Neuron (in vitro differentiated cells): Measurements from ENCODE around the gene SELENOK.

ENCODE experiments used
- H2AFZ ChIP-seq: one replicate; pipeline ENCODE4 v1.6.1; 2013; ENCODE audit warnings: low read depth, mild to moderate bottlenecking, inconsistent platforms, low read length, moderate library complexity
- H3K27me3 ChIP-seq: one replicate; pipeline ENCODE4 v1.6.1; 2013; ENCODE audit warnings: low read length; ENCODE audit not compliant: insufficient read depth
- H3K36me3 ChIP-seq: one replicate; pipeline ENCODE4 v1.6.1; 2013; ENCODE audit warnings: low read length; ENCODE audit not compliant: insufficient read depth
- H3K4me1 ChIP-seq: one replicate; pipeline ENCODE4 v1.6.1; 2013; ENCODE audit warnings: low read length; ENCODE audit not compliant: insufficient read depth
- H3K4me3 ChIP-seq: 2 replicates; pipeline ENCODE4 v1.5.1; 2013; ENCODE audit warnings: mild to moderate bottlenecking, low read length, moderate library complexity
- H3K9me3 ChIP-seq: one replicate; pipeline ENCODE4 v1.6.1; 2013; ENCODE audit warnings: low read length

Gene SELENOK

DNA sequence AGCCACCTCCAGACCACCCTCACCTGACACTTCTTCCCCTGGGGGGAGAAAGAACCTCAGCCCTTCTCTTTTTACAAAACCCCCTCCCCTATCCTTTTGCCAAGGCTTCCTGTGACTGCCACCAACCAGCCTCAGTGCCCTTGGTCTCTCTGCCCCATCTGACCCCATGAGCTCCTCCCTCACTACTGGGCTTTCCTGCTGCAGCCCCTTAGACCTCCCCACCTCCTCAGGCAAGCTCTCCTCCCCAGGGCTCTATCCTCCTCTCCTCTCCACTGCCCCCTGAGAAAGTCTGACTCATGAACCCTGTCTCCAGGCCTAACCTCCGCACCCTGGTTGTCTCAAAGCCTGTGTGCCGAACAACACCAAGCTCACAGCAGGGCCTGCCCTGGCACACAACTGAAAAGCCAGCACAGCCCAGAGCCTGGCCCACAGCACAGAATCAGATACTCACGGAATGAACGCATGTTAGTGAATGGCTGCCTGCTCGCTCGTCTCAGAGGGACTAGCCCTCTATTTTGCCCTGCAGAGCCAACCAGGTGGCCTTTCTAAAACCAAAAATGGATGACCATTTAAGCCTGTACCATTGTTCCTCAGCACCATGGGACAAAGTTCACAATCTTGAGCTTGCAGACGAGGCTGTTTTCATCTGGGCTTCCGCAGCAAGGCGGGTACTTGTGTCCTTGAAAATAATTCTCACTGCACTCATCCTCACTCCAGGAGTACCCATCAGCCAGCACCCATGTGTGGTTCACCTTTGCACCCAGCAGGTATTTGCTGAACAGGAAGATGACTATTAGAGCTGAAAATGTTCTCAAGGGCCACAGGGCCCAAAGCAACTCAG lies 47.2 kb downstream of the SELENOK start:
- Histone ChIP-seq H3K36me3 (no peaks in the 10 kb centered on the region), H3K9me3 (no peaks in the 10 kb centered on the region), H3K4me1 (peaks cover 5% of the 10 kb centered on the region), H2AFZ (no peak overlapping the region), H3K27me3 (peaks cover 2% of the 10 kb centered on the region), H3K4me3 (no peak overlapping the region)

DNA sequence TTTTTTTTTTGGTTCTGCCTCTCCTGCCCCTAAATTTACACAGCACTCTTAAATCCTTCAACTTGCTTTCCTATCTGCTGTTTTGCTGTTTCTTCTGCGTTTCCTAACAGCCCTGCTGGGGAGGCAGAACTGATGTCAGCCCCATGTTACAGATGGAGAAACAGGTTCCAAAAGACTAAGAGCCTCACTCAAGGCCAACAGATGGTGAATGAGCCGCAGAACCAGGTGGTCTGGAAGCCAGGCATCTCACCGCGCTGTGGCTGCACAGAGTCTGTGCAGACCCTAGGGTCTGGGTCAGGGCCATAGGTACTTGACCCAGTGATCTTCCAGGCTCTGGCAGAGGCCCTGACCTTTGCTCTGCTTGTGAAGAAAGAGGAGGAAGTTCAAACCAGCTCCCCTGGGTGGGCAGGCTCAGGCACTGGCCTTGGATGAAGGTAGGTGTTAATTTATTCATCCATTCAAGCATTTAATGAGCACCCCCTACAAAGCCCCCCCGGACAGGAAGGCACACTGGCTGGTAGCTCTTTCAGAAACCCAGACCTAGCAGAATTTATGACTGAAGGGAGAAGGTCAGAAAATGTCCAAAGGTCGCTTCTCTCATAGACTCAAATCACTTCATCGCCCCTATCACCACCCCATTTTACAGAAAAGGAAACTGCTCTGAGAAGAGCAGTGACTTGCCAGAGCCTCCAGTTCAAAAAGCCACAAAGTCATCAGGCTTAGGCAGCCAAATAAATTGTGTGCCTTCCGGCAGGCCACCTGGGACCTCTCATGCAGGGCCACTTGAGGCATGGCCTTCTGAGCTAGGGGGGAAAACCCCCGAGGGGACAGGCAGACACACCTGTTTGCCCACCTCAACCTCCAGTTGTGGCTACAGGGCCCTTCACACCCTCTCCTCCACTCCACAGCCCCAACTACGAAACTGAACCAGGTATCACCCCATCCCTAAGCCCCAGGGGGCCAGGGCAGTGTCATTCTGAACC lies 48.2 kb downstream of the SELENOK start:
- H2AFZ ChIP-seq = no peak overlapping the region
- peaks cover 5% of the 10 kb centered on the region for H3K4me1 ChIP-seq
- H3K4me3 ChIP-seq = no peak overlapping the region
- H3K27me3 ChIP-seq = peaks cover 2% of the 10 kb centered on the region
- H3K9me3 ChIP-seq = no peaks in the 10 kb centered on the region
- H3K36me3 ChIP-seq = no peaks in the 10 kb centered on the region

DNA sequence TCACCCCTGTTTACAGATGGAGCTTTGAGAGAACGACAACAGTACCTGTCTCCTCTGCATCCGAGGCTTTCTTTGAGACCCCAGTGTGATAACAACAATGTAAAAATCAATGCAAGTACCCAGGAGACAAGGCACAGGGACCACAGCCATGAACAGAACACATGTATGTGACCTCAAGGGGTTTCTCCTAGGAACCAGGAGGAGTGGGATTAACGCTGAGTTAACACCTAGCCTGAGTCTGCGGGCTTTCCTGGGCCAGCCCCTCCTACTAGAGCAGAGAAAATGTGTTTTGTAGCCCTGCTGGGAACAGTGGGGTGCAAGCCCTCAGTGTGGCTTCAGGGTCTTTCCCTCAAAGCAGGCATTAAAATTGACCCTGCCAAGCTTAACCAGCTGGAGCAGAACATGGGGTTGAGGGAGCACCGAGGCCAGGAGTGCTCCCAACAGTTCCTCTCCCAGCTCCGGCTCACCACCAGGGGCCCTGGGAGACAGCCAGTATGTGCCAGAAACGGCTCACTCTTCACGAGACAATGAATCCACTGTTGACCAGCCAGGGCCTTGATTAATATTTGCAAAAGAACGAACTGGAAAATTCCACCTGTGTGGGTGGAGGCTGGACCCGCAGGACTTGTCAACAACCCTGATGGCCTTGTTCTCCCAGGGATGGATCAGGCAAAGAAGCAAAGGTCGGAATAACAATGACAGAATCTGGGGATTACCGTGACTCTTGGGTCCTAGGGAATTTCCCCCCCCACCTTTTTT lies 49.0 kb downstream of the SELENOK start:
- peaks cover 5% of the 10 kb centered on the region for H3K4me1 ChIP-seq
- no peak overlapping the region for H2AFZ ChIP-seq
- no peaks in the 10 kb centered on the region for H3K9me3 ChIP-seq
- peaks cover 2% of the 10 kb centered on the region for H3K27me3 ChIP-seq
- H3K36me3 ChIP-seq = no peaks in the 10 kb centered on the region
- H3K4me3 ChIP-seq = no peak overlapping the region

DNA sequence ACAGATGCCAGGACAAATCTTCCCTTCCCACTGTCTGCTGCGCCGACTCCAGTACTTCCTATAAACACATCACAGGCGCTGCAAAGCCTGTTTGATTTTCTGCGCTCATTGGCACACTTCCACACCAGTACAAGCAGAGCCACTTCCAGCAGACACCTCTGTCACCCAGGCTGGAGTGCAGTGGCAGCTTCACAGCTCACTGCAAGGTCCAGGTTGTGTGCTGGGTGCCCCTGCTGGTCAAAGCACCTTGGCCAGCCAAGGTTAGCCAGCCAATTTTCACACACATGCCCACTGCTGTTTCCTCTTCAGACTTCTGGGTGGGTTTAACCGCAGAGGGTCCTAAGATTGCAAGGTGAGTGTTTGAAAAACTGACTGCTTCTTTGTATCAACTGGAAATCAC lies 50.4 kb downstream of the SELENOK start:
- Histone ChIP-seq H3K4me3 (no peak overlapping the region), H3K27me3 (no peaks in the 10 kb centered on the region), H3K9me3 (no peaks in the 10 kb centered on the region), H2AFZ (no peak overlapping the region), H3K4me1 (no peaks in the 10 kb centered on the region), H3K36me3 (no peaks in the 10 kb centered on the region)

DNA sequence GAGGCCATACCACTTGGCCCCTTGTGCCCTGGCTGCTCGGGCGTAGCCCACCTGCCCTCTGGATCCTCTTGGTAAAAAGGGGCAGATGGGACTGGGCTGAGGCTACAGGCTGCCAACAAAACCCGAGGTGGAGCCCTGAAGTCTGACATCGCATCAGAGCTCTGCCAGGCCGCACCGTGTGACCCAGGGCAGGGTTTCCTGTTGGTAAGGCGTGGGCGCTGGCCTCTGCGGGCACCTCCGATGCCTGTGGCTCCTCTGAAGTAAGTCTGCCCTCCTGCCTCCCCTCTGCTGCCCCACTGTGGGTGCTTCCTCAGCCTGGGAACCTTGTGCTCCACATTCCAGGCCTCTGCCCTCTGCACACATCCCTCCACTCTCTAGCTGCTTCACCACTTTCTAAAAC lies 54.3 kb downstream of the SELENOK start:
- no peak overlapping the region for H2AFZ ChIP-seq
- H3K4me3 ChIP-seq = no peak overlapping the region
- H3K4me1 ChIP-seq = no peaks in the 10 kb centered on the region
- no peaks in the 10 kb centered on the region for H3K36me3 ChIP-seq
- no peaks in the 10 kb centered on the region for H3K9me3 ChIP-seq
- no peaks in the 10 kb centered on the region for H3K27me3 ChIP-seq

DNA sequence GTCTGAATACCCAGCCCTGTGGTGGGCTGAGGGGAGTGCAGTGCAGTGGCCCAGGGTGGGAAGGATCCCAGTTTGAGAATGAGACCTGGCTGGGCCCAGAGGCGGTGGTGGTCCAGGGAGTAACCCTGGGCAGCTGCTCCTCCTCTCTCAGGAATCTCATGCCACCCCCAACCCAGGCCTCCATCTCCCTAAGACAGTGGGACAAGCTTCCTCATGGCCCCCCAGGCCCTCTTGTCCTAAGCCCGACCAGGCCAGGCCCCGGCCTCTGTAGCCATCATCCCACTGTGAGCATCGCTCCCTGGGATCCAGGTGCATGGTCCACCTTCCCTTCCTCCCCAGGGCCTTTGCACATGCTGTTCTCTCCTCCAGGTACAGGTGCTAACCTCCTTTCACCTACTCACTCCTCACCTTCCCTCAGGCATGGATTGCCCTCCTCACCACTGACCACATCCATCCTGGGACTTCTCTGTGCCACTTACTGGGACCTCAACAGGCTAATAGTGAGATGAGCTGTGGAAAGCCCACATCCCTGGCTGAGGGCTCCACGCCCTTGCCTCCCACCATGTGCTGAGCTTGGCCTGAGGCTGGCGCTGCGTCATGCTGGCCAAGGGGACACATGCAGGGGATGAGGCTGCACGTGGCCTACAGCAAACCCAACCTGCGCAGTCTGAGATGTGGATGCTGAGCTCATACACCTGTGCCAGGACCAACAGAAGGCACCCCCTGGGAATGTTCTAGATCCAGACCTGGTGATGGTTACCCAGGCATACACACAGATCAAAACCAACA lies 55.4 kb downstream of the SELENOK start:
- H3K9me3 ChIP-seq = no peaks in the 10 kb centered on the region
- no peak overlapping the region for H2AFZ ChIP-seq
- no peak overlapping the region for H3K4me3 ChIP-seq

DNA sequence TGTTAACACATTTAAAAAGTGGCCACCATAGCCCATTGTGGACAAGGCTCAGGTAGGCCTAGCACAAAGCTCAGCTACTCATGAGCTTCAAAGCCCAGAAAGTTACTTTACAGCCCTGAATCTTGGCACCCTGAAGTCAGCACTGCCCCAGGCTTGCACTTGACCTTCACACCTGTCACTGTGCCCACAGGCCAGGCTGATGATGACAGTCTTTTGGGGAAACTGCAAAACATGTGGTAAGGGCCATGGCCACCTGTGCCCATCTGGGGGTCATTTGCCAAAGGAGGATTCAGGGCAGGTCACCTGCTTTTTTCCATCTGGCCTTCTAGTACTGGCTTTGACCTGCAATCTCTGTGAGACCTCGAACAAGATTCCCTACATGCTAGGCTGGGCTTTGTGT lies 56.4 kb downstream of the SELENOK start:
- Histone ChIP-seq H3K4me1 (no peaks in the 10 kb centered on the region), H3K9me3 (no peaks in the 10 kb centered on the region), H2AFZ (no peak overlapping the region), H3K4me3 (no peak overlapping the region), H3K36me3 (no peaks in the 10 kb centered on the region), H3K27me3 (no peaks in the 10 kb centered on the region)

More for the DNA sequence above, 55.4 kb downstream of the SELENOK start:
- Histone ChIP-seq H3K4me1 (no peaks in the 10 kb centered on the region), H3K27me3 (no peaks in the 10 kb centered on the region), H3K36me3 (no peaks in the 10 kb centered on the region)

DNA sequence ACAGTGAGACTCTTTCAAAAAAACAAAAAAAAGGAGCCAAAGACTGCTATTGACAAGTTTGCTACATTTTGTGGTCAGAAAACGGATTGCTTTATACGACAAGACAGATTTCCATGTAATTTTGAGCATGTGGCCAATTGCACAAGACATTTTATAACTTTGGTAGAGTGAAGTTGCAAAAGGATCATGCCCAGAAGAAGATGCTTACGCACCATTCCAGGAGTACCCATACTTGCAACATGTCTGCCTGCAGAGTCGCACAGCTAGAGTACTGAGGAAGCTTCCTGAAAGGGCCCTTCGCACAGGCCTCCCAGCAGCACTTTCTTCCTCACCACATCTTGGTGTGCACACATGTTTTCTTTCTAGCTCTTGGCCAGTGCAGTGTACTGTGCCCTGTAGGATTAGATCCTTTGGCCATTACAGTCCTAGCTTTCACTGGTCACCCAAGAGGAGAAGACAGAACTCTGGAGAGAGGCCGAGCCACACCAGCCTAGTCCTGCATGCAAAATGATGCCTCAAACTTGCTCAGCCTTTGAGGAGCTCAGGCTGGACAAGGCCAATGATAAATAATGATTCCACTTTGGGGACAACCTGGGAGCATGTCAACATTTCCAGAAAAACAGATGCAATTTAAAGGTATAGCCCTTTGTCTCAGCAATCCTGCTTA lies 57.1 kb downstream of the SELENOK start:
- no peaks in the 10 kb centered on the region for H3K27me3 ChIP-seq
- no peak overlapping the region for H2AFZ ChIP-seq
- H3K4me1 ChIP-seq = no peaks in the 10 kb centered on the region
- H3K36me3 ChIP-seq = no peaks in the 10 kb centered on the region
- no peaks in the 10 kb centered on the region for H3K9me3 ChIP-seq
- no peak overlapping the region for H3K4me3 ChIP-seq
